Measurements from ENCODE around the gene KIAA1671. TPM values are rescaled to one million over a fixed set of nuclear protein-coding genes. Genes with fewer than 3 reads are reported as not detected.

Gene KIAA1671
- polyA plus RNA-seq, 1 donor from 2014 or later: 3.0 TPM

GRCh38 chr22:24990344-24990905 lies 37.9 kb downstream of the KIAA1671 start:
- Histone ChIP-seq H3K79me2 (replicated peaks; ENCODE audit: insufficient read depth, low read length) (no peaks in the 10 kb centered on the region), H3K4me3 (ENCODE audit: low read length) (no peak overlapping the region), H3K9me2 (ENCODE audit: insufficient read depth, low read length) (no peaks in the 10 kb centered on the region), H4K20me1 (ENCODE audit: insufficient read depth) (no peaks in the 10 kb centered on the region), H3F3A (ENCODE audit: insufficient read depth, low read length, poor library complexity, severe bottlenecking) (no peaks in the 10 kb centered on the region), H3K27me3 (ENCODE audit: insufficient read depth, low read depth, low read length) (no peaks in the 10 kb centered on the region), H3K27ac (ENCODE audit: low read length) (no peak overlapping the region), H3K9me3 (ENCODE audit: low read length) (no peaks in the 10 kb centered on the region), H2AFZ (ENCODE audit: low read depth, low read length) (no peak overlapping the region), H3K4me2 (ENCODE audit: low read length) (no peak overlapping the region), H3K36me3 (ENCODE audit: insufficient read depth, low read length) (no peaks in the 10 kb centered on the region), H3K9ac (ENCODE audit: low read length) (no peak overlapping the region)
- TF ChIP-seq, protein P1, sequence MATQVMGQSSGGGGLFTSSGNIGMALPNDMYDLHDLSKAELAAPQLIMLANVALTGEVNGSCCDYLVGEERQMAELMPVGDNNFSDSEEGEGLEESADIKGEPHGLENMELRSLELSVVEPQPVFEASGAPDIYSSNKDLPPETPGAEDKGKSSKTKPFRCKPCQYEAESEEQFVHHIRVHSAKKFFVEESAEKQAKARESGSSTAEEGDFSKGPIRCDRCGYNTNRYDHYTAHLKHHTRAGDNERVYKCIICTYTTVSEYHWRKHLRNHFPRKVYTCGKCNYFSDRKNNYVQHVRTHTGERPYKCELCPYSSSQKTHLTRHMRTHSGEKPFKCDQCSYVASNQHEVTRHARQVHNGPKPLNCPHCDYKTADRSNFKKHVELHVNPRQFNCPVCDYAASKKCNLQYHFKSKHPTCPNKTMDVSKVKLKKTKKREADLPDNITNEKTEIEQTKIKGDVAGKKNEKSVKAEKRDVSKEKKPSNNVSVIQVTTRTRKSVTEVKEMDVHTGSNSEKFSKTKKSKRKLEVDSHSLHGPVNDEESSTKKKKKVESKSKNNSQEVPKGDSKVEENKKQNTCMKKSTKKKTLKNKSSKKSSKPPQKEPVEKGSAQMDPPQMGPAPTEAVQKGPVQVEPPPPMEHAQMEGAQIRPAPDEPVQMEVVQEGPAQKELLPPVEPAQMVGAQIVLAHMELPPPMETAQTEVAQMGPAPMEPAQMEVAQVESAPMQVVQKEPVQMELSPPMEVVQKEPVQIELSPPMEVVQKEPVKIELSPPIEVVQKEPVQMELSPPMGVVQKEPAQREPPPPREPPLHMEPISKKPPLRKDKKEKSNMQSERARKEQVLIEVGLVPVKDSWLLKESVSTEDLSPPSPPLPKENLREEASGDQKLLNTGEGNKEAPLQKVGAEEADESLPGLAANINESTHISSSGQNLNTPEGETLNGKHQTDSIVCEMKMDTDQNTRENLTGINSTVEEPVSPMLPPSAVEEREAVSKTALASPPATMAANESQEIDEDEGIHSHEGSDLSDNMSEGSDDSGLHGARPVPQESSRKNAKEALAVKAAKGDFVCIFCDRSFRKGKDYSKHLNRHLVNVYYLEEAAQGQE (IDR thresholded peaks at IDR 0.05; ENCODE audit: borderline replicate concordance): no peak

DNA sequence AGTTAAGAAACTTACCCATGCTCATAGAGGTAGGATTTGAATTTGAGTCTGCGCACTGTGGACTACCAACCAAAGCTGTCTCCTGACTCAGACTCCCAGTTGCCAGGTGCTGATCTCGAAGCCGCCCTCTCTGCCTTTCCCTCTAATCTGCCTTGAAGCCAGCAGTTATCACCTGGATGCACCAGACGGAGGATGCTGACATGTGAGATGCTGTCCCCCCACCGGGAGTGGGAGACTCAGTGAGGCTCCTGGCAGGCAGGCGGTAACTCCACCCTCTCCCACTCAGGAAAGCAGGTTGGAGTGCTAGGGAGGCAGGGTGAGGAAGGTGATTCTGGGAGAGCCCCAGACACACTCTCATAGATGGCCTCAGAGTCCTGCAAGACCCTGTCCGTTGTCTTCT lies 40.4 kb downstream of the KIAA1671 start:
- no peak overlapping the region for H2AFZ ChIP-seq (ENCODE audit: low read depth, low read length)
- no peaks in the 10 kb centered on the region for H3F3A ChIP-seq (ENCODE audit: insufficient read depth, low read length, poor library complexity, severe bottlenecking)
- H3K27ac ChIP-seq (ENCODE audit: low read length): no peak overlapping the region
- H3K9me3 ChIP-seq (ENCODE audit: low read length): no peaks in the 10 kb centered on the region
- no peak overlapping the region for H3K4me2 ChIP-seq (ENCODE audit: low read length)
- H3K36me3 ChIP-seq (ENCODE audit: insufficient read depth, low read length): no peaks in the 10 kb centered on the region
- H3K9me2 ChIP-seq (ENCODE audit: insufficient read depth, low read length): no peaks in the 10 kb centered on the region
- no peak overlapping the region for H3K4me3 ChIP-seq (ENCODE audit: low read length)
- H3K9ac ChIP-seq (ENCODE audit: low read length): no peak overlapping the region
- no peaks in the 10 kb centered on the region for H3K27me3 ChIP-seq (ENCODE audit: insufficient read depth, low read depth, low read length)
- H3K79me2 ChIP-seq (replicated peaks; ENCODE audit: insufficient read depth, low read length): no peaks in the 10 kb centered on the region
- TF ChIP-seq POLR2AphosphoS5 (IDR thresholded peaks at IDR 0.05) (no peak), EZH2 (IDR thresholded peaks at IDR 0.05; ENCODE audit: borderline replicate concordance, insufficient read depth, low read length, poor library complexity, severe bottlenecking) (no peak), MXI1 (conservative IDR thresholded peaks at IDR 0.05; ENCODE audit: poor library complexity, severe bottlenecking) (no peak), EP300 (conservative IDR thresholded peaks at IDR 0.05; ENCODE audit: poor library complexity, severe bottlenecking) (no peak), RAD21 (conservative IDR thresholded peaks at IDR 0.05) (no peak), SMC3 (conservative IDR thresholded peaks at IDR 0.05; ENCODE audit: poor library complexity) (no peak), CTCF (IDR thresholded peaks at IDR 0.05; ENCODE audit: poor library complexity, severe bottlenecking) (no peak), TAF1 (IDR thresholded peaks at IDR 0.05; ENCODE audit: low read depth) (no peak)
- TF ChIP-seq, protein P1 (IDR thresholded peaks at IDR 0.05; ENCODE audit: borderline replicate concordance): no peak
- no peaks in the 10 kb centered on the region for H4K20me1 ChIP-seq (ENCODE audit: insufficient read depth)
